Astrocyte of the hippocampus (primary cell): ENCODE measurements around the gene EGLN1.

Source experiments
- DNase-seq: peaks from one replicate; pipeline ENCODE4 v3.0.0; 2011; ENCODE audit warnings: low read depth, low spot score

The EGLN1 gene

GRCh38 chr1:231334079-231334666, 87.9 kb downstream of the EGLN1 start:
- DNase-seq: no peak

- no peak for DNase-seq
These were observed 89.3 kb downstream of the EGLN1 start for GRCh38 chr1:231332761-231333160.

- DNase-seq: no peak
These were observed 92.6 kb downstream of the EGLN1 start for GRCh38 chr1:231329483-231329882.

GRCh38 chr1:231327617-231328016, 94.5 kb downstream of the EGLN1 start:
- DNase-seq: no peak

GRCh38 chr1:231326248-231326647, 95.8 kb downstream of the EGLN1 start:
- DNase-seq: no peak

GRCh38 chr1:231324660-231325059, 97.4 kb downstream of the EGLN1 start:
- DNase-seq: no peak

GRCh38 chr1:231322880-231323530, 99.1 kb downstream of the EGLN1 start:
- no peak for DNase-seq

GRCh38 chr1:231319080-231319479, 103.0 kb downstream of the EGLN1 start:
- no peak for DNase-seq

- no peak for DNase-seq
These were observed 103.5 kb downstream of the EGLN1 start for GRCh38 chr1:231318568-231318967.

- no peak for DNase-seq
These were observed 104.1 kb downstream of the EGLN1 start for GRCh38 chr1:231318015-231318355.

GRCh38 chr1:231317306-231318014, 104.6 kb downstream of the EGLN1 start:
- no peak for DNase-seq

GRCh38 chr1:231315887-231316286, 106.2 kb downstream of the EGLN1 start:
- peak; percentile 32 for DNase-seq
